HG02840 (cell line): ENCODE results near the gene MAPT.

ENCODE experiments used
- ATAC-seq: cut with Tn5 transposase; IDR thresholded peaks from one replicate; pipeline ENCODE4 v1.9.1; 2021; ENCODE audit warnings: mild to moderate bottlenecking, moderate library complexity, moderate number of reproducible peaks; ENCODE audit not compliant: unreplicated experiment, low FRiP score

The MAPT gene

DNA sequence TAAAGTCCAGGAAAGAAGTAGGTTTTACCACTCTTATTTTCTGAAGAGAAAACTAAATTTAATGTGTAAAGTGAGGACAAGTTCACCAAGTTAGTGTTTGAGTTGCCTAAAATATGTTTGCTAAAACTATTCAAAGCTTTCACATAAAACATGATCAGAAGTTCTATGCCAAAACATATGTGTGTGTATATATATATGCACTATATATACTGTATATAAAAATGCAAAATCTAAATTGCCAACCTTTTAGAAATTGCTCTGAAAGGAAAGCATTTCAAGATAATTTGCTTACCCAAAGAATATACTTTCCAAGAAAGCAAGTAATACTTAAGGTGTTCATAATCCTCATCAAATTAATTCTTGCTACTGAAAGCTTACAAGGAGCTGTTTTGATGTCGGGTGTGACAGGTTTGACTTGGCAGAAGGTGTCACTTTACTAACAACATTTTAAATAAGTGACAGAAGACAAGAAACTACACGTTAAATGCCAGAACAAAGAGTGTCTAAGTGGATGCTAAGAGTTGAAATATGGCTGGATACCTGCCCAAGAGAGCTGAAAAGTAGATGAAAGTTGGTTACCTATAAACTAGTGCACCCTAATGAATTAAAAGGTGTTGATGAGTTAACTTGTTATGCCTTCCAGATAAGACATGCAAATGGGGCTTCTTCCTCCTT, 72.4 kb downstream of the MAPT start:
- ATAC-seq: no peak

DNA sequence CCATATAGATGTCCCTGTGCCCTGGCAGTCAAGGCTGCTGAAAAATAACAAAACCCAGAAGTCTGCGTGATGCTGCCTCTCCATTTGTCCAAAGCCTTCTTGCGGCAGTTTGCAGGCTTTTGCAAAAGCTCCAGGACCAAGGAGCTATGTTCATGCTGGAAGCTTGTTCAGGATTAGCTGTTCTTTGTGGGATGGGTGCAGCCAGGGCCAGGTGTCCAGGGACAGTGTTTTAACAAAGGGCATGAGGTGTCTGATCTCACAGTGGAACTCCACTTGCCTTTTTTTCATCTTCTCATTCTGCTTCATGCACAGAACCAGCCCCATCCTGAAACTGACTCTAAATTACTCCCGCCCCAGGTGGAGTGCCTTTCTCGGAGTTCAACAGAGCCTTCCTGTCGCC, 73.0 kb downstream of the MAPT start:
- ATAC-seq: no peak

DNA sequence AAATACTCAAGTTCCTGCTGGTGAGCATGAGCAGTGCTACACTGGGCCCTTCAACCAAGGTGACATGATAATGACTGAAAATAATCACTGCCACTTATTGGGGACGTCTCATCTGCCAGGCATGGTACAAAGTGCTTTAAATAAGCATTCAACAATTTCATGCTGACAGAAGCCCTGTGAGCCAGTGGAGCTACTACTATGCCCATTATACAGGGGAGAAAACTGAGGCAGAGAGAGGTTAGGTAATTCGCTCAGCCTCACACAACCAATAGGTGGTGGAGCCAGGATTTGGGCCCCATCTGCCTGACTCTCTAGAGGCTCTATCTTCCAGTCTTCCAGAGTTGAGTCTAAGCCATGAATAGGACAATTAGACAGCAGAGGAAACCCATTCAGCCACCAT, 74.4 kb downstream of the MAPT start:
- ATAC-seq: no peak

DNA sequence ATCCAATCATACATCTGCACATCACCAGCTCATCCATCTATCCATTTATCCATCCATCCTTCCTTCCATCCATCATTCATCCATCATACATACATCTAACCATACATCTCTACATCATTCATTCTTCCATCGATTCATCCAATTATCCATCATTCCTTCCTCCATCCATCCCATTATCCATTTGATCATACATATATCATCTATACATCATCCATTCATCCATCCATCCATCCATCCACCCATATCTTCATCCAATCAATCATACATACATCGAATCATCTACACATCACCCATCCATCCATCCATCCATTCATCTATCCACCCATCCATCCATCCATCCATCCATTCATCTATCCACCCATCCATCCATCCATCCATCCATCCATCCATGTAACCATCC, 75.4 kb downstream of the MAPT start:
- ATAC-seq: no peak

DNA sequence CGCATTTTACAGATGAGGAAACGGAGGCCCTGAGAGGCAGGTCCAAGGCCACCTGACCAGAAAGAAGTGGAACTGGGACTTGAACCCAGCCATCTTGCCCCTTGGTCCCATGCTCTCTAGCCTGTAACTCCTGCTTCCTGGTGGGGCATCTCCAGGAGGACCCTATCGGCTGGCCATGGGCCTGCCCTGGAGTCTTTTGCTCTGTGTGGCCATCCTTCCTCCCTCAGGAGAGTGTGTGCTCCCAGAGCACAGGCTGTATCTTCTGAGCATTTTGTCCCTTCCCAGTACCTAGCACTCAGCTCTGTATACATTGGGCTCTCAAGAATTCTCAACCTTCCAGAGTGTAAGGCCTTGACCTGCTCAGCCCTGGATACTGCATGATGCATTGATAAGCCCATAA, 76.3 kb downstream of the MAPT start:
- no peak for ATAC-seq

DNA sequence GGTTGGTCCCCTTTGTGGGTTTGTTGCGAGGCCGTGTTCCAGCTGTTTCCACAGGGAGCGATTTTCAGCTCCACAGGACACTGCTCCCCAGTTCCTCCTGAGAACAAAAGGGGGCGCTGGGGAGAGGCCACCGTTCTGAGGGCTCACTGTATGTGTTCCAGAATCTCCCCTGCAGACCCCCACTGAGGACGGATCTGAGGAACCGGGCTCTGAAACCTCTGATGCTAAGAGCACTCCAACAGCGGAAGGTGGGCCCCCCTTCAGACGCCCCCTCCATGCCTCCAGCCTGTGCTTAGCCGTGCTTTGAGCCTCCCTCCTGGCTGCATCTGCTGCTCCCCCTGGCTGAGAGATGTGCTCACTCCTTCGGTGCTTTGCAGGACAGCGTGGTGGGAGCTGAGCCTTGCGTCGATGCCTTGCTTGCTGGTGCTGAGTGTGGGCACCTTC, 77.4 kb downstream of the MAPT start:
- no peak for ATAC-seq

DNA sequence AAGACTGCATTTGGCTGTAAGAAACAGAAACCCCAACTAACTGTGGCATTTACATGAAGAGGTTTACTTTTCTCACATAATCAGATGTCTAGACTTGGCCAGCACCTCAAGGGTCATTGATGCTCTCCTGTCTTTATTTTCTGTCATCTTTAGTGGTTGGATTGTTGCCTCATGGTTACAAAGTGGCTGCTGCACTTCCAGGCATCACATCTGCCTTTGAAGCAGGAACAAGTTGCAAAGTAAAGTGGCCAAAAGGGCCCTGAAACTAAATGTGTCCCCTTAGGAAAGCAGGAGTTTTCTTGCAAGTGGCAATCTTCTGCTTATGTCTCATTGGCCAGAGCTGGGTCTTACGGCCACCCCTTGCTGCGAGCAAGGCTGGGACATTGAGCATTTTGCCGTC, 78.2 kb downstream of the MAPT start:
- no peak for ATAC-seq

DNA sequence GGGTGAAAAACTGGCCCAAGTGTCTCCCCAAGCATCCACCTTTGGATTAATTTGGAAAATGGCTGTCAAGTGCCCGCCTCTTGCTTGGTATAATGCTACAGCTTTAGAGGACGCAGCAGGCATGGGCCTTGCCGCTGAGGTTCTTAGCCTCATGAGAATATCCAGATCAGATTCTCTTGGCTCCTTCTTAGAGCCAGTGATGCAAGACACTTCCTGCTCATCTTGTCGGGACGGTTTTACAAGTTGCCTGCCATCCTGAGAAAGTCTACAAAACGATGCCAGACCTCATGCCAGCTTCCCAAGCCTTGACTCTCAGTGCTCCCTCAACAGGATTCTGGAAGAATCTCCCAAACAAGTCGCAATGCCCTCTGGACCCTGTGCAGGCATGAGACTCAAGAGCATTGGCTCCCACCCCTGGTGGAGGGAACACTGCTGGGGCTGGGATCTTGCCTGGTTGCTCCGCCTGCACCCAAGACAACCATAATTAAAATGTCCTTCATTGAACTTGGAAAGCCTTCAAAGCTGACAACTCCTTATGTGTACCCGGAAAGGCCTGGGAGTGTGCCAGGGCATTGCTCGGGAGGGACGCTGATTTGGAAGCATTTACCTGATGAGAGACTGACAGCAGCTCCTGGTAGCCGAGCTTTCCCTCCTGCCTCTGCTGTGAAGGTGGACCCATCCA, 78.9 kb downstream of the MAPT start:
- no peak for ATAC-seq

DNA sequence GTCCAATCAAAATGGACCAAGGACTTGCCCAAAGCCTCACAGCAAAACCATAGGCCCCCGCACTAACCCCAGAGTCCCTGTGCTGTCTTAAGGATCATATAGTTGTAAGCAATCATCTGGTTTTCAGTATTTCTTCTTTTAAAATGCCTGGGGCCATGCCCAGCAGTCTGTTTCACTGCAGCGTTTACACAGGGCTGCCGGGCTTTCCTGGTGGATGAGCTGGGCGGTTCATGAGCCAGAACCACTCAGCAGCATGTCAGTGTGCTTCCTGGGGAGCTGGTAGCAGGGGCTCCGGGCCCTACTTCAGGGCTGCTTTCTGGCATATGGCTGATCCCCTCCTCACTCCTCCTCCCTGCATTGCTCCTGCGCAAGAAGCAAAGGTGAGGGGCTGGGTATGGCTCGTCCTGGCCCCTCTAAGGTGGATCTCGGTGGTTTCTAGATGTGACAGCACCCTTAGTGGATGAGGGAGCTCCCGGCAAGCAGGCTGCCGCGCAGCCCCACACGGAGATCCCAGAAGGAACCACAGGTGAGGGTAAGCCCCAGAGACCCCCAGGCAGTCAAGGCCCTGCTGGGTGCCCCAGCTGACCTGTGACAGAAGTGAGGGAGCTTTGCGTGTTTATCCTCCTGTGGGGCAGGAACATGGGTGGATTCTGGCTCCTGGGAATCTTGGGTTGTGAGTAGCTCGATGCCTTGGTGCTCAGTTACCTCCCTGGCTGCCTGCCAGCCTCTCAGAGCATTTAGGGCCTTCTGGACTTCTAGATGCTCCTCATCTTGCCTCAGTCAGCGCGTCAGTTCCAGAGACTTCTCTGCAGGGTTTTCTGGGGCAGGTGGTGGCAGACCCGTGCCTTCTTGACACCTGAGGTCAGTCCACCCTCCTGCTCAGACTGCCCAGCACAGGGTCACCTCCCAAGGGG, 79.8 kb downstream of the MAPT start:
- ATAC-seq: no peak

DNA sequence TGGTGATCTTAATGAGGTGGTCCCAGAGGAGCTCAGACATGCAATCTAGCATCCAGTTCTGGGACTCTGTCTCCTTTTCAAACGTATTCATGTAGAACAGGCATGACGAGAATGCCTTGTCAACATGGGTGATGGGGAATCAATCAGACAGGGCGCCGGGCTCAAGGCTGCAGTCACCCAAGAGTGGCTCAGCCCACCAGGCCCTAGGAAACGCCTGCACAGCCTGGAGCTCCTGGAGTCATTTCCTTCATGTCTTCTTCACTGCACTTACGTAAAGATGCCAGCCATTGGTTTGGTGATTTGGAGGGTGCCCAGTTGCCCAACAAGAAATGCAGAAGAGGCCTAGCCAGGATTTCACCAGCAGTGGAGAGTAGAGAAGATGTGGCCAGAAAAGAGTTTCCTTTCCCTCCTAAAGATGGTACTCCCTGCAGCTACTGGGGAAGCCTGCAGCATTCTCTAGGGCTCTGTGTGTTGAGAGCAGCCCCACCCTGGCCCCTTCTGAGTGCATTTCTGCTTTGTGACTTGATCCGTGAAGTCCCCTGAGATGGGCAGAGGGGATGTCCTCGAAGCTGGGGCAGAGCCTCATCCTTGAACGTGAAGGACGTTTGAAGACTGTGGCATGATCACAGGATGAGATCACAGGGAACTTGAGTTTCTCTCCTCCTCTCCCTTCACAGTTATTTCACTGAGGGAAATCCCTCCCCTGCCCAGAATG, 80.7 kb downstream of the MAPT start:
- no peak for ATAC-seq

DNA sequence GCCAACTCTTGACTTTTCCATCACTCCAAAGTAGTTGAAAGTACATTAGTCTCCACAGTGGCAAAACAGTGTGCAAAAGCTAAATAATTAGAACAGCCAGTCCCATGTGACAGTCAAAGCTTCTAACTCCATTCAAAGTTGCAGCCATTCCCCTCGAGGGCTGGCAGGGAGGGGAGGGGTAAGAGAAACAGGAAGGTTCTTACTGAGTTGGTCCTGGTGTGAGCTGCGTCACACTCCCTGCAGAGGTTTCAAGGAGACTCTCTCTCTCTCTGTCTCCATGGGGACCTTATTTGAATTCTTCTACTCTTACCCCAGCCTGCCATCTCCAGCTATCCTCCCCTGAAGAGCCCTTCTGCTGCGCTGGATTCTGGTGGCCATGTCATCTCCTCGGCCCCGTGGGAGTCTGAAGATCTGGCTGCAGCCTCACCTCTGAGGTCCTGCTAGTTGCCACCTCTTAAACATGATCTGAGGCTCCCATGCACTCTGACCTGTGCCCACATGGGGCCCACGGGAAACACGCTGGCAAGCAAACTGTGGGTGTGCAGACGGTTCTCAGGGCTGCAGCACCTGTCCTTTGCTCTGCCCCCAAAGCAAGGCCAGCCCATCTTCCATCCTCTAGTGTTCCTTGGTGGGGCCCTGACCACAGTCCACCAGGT, 81.4 kb downstream of the MAPT start:
- ATAC-seq: no peak

DNA sequence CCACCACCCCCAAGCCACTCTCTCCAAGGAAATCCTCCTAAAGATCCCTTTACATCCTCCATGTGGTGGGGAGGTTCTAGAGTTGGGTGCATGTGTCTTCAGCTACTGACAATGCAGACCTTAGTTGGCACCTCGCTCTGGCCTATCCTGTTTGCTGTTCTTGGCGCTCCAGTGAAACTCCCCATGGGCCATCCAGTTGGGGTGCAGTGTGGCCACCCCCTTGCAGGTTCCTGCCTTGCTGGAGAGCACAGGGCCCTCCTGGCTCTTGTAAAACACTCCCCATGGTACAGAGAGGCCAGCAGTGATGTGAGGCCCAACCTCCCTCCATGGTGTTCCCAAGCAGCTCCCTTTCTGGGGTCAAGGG, 82.0 kb downstream of the MAPT start:
- no peak for ATAC-seq

DNA sequence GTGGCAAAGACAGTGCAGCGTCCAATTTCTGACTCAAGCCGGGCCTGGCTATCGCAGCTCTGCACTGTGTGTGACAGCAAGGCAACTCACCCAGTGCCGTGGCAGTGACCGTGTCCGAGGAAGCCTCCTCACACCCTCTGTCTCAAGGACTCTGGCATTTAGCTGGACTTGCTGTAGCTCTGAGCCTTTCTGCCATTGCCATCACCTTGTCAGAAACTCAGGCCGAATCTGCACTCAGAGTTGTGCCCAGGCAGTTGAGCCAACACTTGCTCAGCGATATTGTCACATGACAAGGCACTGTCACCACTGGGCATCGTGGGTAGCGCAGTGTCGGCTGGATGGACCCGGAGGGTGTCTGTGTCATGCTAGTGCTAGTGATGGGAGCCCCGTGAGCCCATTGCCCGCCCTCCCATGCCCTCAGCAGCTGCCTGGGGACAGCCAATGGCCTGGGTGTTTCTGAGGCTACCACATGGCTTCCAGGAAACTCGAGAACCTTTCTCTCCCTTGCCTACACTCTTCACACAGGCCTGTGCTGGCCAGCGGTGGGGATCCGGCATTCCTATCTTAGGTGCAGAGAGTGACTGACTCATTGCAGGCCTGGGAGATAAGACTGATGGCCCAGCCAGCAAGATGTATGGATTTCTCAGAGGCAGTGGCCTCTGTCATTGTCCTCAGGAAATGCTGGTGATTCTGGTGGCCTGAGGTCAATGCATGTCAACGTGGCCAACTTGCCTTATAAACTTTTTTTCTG, 82.6 kb downstream of the MAPT start:
- no peak for ATAC-seq

DNA sequence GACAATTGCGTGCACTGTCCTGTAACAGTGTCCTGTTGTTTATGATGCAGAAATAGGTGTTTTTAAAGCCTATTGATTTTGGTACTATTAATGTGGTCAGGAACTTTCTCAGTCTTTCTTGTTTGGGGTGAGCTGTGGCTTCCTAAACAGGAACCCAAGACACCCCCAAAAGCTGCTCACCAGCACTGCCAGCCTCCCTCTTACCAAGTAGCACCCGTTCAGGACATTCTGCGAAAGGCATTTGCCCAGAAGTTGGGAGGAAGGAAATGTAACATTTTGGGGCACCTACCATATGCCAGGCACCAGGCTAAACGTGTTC, 83.1 kb downstream of the MAPT start:
- no peak for ATAC-seq

DNA sequence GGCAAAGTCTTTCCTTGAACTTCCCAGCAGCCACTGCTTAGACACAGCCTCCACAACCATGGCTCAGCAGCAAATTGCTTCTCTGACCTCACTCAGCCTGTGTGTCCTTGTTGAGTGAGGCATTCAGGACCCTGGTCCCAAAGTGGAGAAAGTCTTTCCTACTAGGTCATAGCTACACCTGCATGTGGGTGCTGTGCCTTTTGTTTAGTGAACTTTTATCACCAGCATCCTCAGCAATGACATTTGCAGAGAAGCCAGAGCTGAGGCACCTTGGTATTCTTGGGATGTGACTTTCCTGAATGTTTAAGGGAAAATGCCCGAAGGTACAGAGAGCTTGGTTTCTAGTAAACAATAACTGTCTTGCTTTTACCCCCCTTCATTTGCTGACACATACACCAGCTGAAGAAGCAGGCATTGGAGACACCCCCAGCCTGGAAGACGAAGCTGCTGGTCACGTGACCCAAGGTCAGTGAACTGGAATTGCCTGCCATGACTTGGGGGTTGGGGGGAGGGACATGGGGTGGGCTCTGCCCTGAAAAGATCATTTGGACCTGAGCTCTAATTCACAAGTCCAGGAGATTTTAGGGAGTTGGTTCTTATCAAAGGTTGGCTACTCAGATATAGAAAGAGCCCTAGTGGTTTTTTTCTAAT, 83.7 kb downstream of the MAPT start:
- ATAC-seq: no peak

DNA sequence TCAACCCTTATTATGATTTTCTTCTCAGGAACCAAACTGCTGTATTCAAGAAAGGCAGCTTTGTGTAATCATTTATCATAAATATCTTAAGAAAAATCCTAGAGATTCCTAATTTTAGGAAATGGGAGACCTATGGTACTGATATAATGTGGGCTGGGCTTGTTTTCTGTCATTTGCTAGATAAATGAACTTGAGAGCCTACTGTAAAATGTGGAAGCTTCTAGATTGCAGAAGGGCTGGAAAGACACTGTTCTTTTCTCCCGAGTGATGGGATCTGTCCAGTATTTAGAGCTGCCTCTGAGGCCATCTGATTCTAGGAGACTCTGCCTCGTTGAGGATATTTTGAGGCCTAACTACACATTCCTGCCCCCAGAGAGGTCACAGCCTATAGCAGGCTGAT, 84.8 kb downstream of the MAPT start:
- ATAC-seq: no peak

DNA sequence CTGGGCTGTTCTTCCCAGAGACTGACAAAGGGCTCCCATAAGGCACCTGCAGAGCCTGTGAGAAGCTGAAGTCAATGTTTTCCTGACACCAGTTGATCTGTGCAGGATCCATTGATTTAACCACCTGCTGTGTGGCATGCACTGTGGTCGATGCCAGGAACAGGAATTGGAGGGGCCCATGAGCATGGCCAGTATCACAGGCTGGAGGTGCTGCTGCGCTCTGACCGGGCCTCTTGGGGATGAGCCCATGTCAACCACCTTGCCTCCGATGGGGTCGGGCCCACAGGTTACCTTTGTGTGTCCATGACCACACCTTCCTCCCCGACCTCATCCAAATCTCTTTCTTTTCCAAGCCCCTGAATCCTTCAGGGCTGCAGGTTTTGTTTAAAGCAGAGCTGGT, 86.5 kb downstream of the MAPT start:
- ATAC-seq: no peak

DNA sequence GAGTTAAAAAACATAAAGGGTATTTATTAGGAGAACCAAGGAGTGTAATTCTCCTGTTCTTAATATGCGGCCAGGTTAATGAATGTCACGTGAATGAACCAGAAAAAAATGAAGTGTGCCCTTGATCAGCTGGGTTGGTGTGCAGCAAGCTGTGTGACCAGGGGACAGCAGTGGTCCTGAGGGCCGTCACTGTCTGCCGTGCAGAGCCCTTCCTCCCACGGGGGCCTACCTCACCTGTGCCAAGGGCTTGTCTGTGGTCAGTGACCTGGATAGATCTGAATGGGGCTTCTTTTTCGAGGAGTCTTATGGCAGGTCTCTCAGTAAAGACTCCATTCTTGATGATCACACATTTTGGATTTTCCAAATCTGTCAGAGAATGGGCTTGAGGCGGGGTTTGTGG, 87.0 kb downstream of the MAPT start:
- ATAC-seq: no peak
